IMR-90 (cell line): ENCODE data around the gene ABCA7. TPM values are rescaled to one million over a fixed set of nuclear protein-coding genes. Genes with fewer than 3 reads are reported as not detected.

Experiments used
- ATAC-seq: fragments of 200-7000 bp; cut with Tn5 transposase; 2 replicates; pipeline ENCODE4 v1.9.1; 2020; ENCODE audit warnings: low read depth, mild to moderate bottlenecking, moderate library complexity
- BruUV-seq: library from RNA; stranded (reverse); fragments of 400-500 nt; replicated peaks from 2 replicates; lab custom pipeline; 2021; lab: Mats Ljungman, UMichigan
- CTCF ChIA-PET: fragments of 300-600 bp; formaldehyde crosslinking; extraction: SDS; loops from one replicate; lab custom pipeline; 2021; ENCODE audit warnings: antibody characterized with exemption; lab: Yijun Ruan, JAX
- POLR2A ChIA-PET: fragments of 300-600 bp; sonication (Branson Sonifier 250); formaldehyde crosslinking; loops from one replicate; lab custom pipeline; 2022; ENCODE audit warnings: antibody characterized with exemption; ENCODE audit not compliant: unreplicated experiment; lab: Charles Lee
- DNase-seq: peaks from one replicate; pipeline ENCODE4 v3.0.0; 2013
- H2AFZ ChIP-seq: replicated peaks from 2 replicates; pipeline ENCODE3; 2013; ENCODE audit warnings: low read length, mild to moderate bottlenecking; ENCODE audit not compliant: poor library complexity
- H2AK5ac ChIP-seq: 2 replicates; pipeline ENCODE4 v1.6.1; 2013; ENCODE audit warnings: low read depth, low read length, inconsistent platforms
- H2AK9ac ChIP-seq: replicated peaks from 2 replicates; pipeline ENCODE3; 2013; ENCODE audit warnings: mild to moderate bottlenecking, low read depth, low read length, moderate library complexity; ENCODE audit not compliant: poor library complexity
- H2BK120ac ChIP-seq: 2 replicates; pipeline ENCODE4 v1.6.1; 2013; ENCODE audit warnings: low read depth, low read length, inconsistent platforms
- H2BK15ac ChIP-seq: 3 replicates; pipeline ENCODE4 v1.6.1; 2013; ENCODE audit warnings: low read depth, low read length, inconsistent platforms
- H2BK20ac ChIP-seq: 2 replicates; pipeline ENCODE4 v1.6.1; 2013; ENCODE audit warnings: low read depth, mild to moderate bottlenecking, inconsistent platforms, low read length, moderate library complexity
- H2BK5ac ChIP-seq: 2 replicates; pipeline ENCODE4 v1.6.1; 2013; ENCODE audit warnings: mild to moderate bottlenecking, low read depth, low read length, inconsistent platforms; ENCODE audit not compliant: poor library complexity, severe bottlenecking
- H3K14ac ChIP-seq: replicated peaks from 2 replicates; pipeline ENCODE4 v1.6.1; 2013; ENCODE audit warnings: low read depth, low read length, inconsistent platforms
- H3K18ac ChIP-seq: 2 replicates; pipeline ENCODE4 v1.6.1; 2013; ENCODE audit warnings: low read depth, low read length, control low read depth
- H3K23ac ChIP-seq: 2 replicates; pipeline ENCODE4 v1.6.1; 2013; ENCODE audit warnings: low read depth, low read length, inconsistent platforms
- H3K27ac ChIP-seq: 2 replicates; pipeline ENCODE4 v1.5.1; 2013; ENCODE audit warnings: mild to moderate bottlenecking, control low read depth, low read length; ENCODE audit not compliant: insufficient read depth
- H3K27me3 ChIP-seq: 2 replicates; pipeline ENCODE4 v1.6.1; 2013; ENCODE audit warnings: low read length; ENCODE audit not compliant: control insufficient read depth, insufficient read depth
- H3K36me3 ChIP-seq: 2 replicates; pipeline ENCODE4 v1.6.1; 2013; ENCODE audit warnings: low read length, mixed read lengths; ENCODE audit not compliant: control insufficient read depth, insufficient read depth
- H3K4ac ChIP-seq: 2 replicates; pipeline ENCODE4 v1.6.1; 2013; ENCODE audit warnings: low read depth, low read length, inconsistent platforms
- H3K4me1 ChIP-seq: 2 replicates; pipeline ENCODE4 v1.6.1; 2013; ENCODE audit warnings: low read length, mixed read lengths; ENCODE audit not compliant: control insufficient read depth, insufficient read depth
- H3K4me2 ChIP-seq: 2 replicates; pipeline ENCODE4 v1.6.1; 2013; ENCODE audit warnings: low read depth, mild to moderate bottlenecking, control low read depth, low read length, moderate library complexity
- H3K4me3 ChIP-seq: 2 replicates; pipeline ENCODE4 v1.5.1; 2013; ENCODE audit warnings: low read depth, mild to moderate bottlenecking, control low read depth, low read length, moderate library complexity; ENCODE audit not compliant: insufficient read depth
- H3K56ac ChIP-seq: 2 replicates; pipeline ENCODE4 v1.6.1; 2013; ENCODE audit warnings: low read length, inconsistent platforms; ENCODE audit not compliant: insufficient read depth; ENCODE audit errors: extremely low read depth
- H3K79me1 ChIP-seq, 2 experiments: 2 replicates each; pipeline ENCODE4 v1.6.1; 2013; ENCODE audit warnings: low read length in 2 of 2, inconsistent platforms in 1 of 2, low read depth in 1 of 2
- H3K9ac ChIP-seq: 2 replicates; pipeline ENCODE4 v1.6.1; 2013; ENCODE audit warnings: low read depth, low read length, control low read depth
- H3K9me1 ChIP-seq: 2 replicates; pipeline ENCODE4 v1.6.1; 2013; ENCODE audit warnings: low read length, inconsistent platforms; ENCODE audit not compliant: insufficient read depth
- H3K9me3 ChIP-seq: 2 replicates; pipeline ENCODE4 v1.6.1; 2013; ENCODE audit warnings: low read length; ENCODE audit not compliant: control insufficient read depth, insufficient read depth
- H4K20me1 ChIP-seq: 2 replicates; pipeline ENCODE4 v1.6.1; 2013; ENCODE audit warnings: low read length, inconsistent platforms; ENCODE audit not compliant: insufficient read depth
- H4K5ac ChIP-seq: 2 replicates; pipeline ENCODE4 v1.6.1; 2013; ENCODE audit warnings: mild to moderate bottlenecking, low read depth, low read length, control low read depth
- H4K8ac ChIP-seq, 2 experiments: 2 replicates each; pipeline ENCODE4 v1.6.1; 2013; ENCODE audit warnings: low read depth in 2 of 2, low read length in 2 of 2, control low read depth in 1 of 2, inconsistent platforms in 1 of 2
- H4K91ac ChIP-seq: 2 replicates; pipeline ENCODE4 v1.6.1; 2013; ENCODE audit warnings: low read depth, low read length, inconsistent platforms; ENCODE audit not compliant: insufficient read depth
- BHLHE40 ChIP-seq: fragments of 150-350 bp; IDR thresholded peaks from 2 replicates; pipeline ENCODE4 v1.6.1; 2016; ENCODE audit warnings: mild to moderate bottlenecking, low read depth, low read length
- CEBPB ChIP-seq: IDR thresholded peaks from 2 replicates; pipeline ENCODE4 v1.6.1; 2012; ENCODE audit warnings: low read depth, low read length, improper control_type of control experiment
- CHD1 ChIP-seq: IDR thresholded peaks from 2 replicates; pipeline ENCODE4 v1.6.1; 2012; ENCODE audit warnings: low read depth, low read length, improper control_type of control experiment
- FOS ChIP-seq: fragments of 150-350 bp; IDR thresholded peaks from 2 replicates; pipeline ENCODE4 v1.6.1; 2016; ENCODE audit warnings: low read depth, low read length
- MAZ ChIP-seq: IDR thresholded peaks from 2 replicates; pipeline ENCODE4 v1.6.1; 2012; ENCODE audit warnings: low read depth, mild to moderate bottlenecking, low read length, improper control_type of control experiment, moderate library complexity, borderline replicate concordance
- NFE2L2 ChIP-seq: fragments of 150-350 bp; IDR thresholded peaks from 2 replicates; pipeline ENCODE4 v1.6.1; 2016; ENCODE audit warnings: low read depth, mild to moderate bottlenecking, low read length
- POLR2A ChIP-seq: IDR thresholded peaks from 2 replicates; pipeline ENCODE4 v1.6.1; 2012; ENCODE audit warnings: mild to moderate bottlenecking, low read depth, low read length
- RAD21 ChIP-seq: IDR thresholded peaks from 2 replicates; pipeline ENCODE4 v1.6.1; 2012; ENCODE audit warnings: low read length, improper control_type of control experiment
- SMC3 ChIP-seq: fragments of 150-350 bp; IDR thresholded peaks from 2 replicates; pipeline ENCODE4 v1.6.1; 2016; ENCODE audit warnings: low read depth, mild to moderate bottlenecking, antibody characterized with exemption, low read length, moderate library complexity
- WGBS, 2 experiments: methylation state at CpG; one replicate each; pipeline versions ENCODE4 v1.1.5 to v1.1.7; 2013; ENCODE audit warnings: missing lambda C conversion rate in 2 of 2; ENCODE audit not compliant: insufficient read length in 1 of 2; ENCODE audit errors: extremely low coverage in 2 of 2; 5-methylcytosine and 5-hydroxymethylcytosine counted together
- dilution Hi-C: fragments of 300-500 bp; cut with HindIII; formaldehyde crosslinking; loops from one replicate; pipeline ENCODE4 v1.14.3; 2018; ENCODE audit warnings: low sequenced_read_pairs; ENCODE audit not compliant: unreplicated experiment
- in situ Hi-C: fragments of 300-500 bp; cut with MboI; formaldehyde crosslinking; loops from 3 replicates; pipeline ENCODE4 v1.14.3; 2019; ENCODE audit warnings: low sequenced_read_pairs, inconsistent platforms, mixed read lengths
- intact Hi-C: fragments of 100-400 bp; cut with micrococcal nuclease; formaldehyde crosslinking; loops from 2 replicates; pipeline ENCODE4 v1.10.0; 2022
- polyA plus RNA-seq, 3 experiments: library from polyadenylated mRNA; depleted of rRNA; stranded (reverse); fragments of >200 nt; gene quantifications; 2 replicates each; pipeline ENCODE4 v1.2.3, GENCODE V29; 2012; ENCODE audit warnings: low replicate concordance in 1 of 3
- total RNA-seq: library from RNA; depleted of rRNA; stranded (reverse); fragments of >200 nt; gene quantifications from 2 replicates; pipeline ENCODE4 v1.2.3, GENCODE V29; 2012
- TF ChIP-seq, protein P1 (sequence below): conservative IDR thresholded peaks from 2 replicates; pipeline ENCODE4 v1.5.1; 2012; ENCODE audit warnings: mild to moderate bottlenecking, low read depth, low read length, improper control_type of control experiment
- TF ChIP-seq, protein P2 (sequence below): fragments of 150-350 bp; IDR thresholded peaks from 2 replicates; pipeline ENCODE4 v1.6.1; 2017; ENCODE audit warnings: mild to moderate bottlenecking, antibody characterized with exemption, low read length, low read depth
- TF ChIP-seq, protein P3 (sequence below): fragments of 150-350 bp; IDR thresholded peaks from 2 replicates; pipeline ENCODE4 v1.6.1; 2016; ENCODE audit warnings: low read depth, mild to moderate bottlenecking, low read length, moderate library complexity, borderline replicate concordance

The ABCA7 gene
- total and polyA plus RNA-seq, 2 of the 4 experiments (the other 2 are of a cell fraction): 0.36 to 3.3 TPM

DNA sequence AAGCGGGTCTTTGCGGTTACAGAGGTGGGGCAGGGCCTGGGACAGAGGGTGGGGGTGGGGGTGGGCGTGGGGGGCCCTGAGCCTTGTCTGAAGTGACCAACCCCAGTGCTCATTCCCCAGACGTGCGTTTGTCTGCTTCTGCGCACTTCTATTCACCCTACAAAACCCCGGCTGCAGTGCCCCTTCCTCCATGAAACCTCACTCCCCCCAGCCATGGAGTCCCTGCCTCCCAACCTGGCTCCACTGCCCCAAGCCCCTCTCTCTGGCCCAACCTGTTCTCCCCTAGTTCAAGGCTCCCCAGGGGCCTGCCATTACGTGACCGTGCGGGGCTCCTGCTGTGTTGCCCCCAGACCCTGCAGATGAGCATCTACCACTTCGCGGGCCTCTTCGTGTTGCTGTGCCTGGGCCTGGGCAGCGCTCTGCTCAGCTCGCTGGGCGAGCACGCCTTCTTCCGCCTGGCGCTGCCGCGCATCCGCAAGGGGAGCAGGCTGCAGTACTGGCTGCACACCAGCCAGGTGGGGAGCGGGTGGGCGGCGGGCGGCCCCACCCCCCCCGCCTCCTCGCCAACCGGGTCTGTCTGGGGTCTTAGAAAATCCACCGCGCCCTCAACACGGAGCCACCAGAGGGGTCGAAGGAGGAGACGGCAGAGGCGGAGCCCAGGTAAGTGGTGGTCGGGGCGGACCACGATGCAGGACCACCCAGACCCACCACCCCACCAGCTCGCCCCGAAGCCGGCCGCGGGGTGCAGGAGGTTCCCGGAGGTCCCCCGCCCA, 31.5 kb upstream of the ABCA7 start:
- H2BK120ac ChIP-seq: peak overlapping the region; percentile 77; the same call in 1 of the 2 replicates
- no peak overlapping the region; the same call in 1 of the 2 replicates for H3K4me2 ChIP-seq
- intact Hi-C loops (loop anchor here (2.0 kb wide), 1 partner anchor 232 kb away; the partner anchor contains the start of gene ATP5F1D), dilution Hi-C loops (no loop called here), in situ Hi-C loops (no loop called here)
- ATAC-seq: no peak
- peak overlapping the region; percentile 81 for H3K27ac ChIP-seq
- H3K4me3 ChIP-seq: no peak overlapping the region
- peaks cover 0 to 24% of the 10 kb centered on the region in 2 experiments; a peak in 3 of 4 replicates for H3K79me1 ChIP-seq
- no peak overlapping the region for H2BK20ac ChIP-seq
- no peak overlapping the region for H3K9ac ChIP-seq
- ChIA-PET CTCF (interaction anchor here (0.6 kb wide), 1 partner anchor 56 kb away, joined by 4 read pairs; no protein-coding TSS in a partner anchor), POLR2A (no interaction called here)
- TF ChIP-seq MAZ (no peak), CHD1 (no peak), RAD21 (no peak), SMC3 (no peak), NFE2L2 (no peak), CEBPB (no peak), BHLHE40 (no peak), FOS (no peak), POLR2A (no peak)
- TF ChIP-seq, protein P1, sequence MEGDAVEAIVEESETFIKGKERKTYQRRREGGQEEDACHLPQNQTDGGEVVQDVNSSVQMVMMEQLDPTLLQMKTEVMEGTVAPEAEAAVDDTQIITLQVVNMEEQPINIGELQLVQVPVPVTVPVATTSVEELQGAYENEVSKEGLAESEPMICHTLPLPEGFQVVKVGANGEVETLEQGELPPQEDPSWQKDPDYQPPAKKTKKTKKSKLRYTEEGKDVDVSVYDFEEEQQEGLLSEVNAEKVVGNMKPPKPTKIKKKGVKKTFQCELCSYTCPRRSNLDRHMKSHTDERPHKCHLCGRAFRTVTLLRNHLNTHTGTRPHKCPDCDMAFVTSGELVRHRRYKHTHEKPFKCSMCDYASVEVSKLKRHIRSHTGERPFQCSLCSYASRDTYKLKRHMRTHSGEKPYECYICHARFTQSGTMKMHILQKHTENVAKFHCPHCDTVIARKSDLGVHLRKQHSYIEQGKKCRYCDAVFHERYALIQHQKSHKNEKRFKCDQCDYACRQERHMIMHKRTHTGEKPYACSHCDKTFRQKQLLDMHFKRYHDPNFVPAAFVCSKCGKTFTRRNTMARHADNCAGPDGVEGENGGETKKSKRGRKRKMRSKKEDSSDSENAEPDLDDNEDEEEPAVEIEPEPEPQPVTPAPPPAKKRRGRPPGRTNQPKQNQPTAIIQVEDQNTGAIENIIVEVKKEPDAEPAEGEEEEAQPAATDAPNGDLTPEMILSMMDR: no peak
- TF ChIP-seq, protein P2, sequence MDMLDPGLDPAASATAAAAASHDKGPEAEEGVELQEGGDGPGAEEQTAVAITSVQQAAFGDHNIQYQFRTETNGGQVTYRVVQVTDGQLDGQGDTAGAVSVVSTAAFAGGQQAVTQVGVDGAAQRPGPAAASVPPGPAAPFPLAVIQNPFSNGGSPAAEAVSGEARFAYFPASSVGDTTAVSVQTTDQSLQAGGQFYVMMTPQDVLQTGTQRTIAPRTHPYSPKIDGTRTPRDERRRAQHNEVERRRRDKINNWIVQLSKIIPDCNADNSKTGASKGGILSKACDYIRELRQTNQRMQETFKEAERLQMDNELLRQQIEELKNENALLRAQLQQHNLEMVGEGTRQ: no peak
- TF ChIP-seq, protein P3, sequence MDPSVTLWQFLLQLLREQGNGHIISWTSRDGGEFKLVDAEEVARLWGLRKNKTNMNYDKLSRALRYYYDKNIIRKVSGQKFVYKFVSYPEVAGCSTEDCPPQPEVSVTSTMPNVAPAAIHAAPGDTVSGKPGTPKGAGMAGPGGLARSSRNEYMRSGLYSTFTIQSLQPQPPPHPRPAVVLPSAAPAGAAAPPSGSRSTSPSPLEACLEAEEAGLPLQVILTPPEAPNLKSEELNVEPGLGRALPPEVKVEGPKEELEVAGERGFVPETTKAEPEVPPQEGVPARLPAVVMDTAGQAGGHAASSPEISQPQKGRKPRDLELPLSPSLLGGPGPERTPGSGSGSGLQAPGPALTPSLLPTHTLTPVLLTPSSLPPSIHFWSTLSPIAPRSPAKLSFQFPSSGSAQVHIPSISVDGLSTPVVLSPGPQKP: no peak
- H3K4me1 ChIP-seq: peaks cover 17% of the 10 kb centered on the region
- no peaks in the 10 kb centered on the region for H3K9me1 ChIP-seq
- H3K56ac ChIP-seq: no peak overlapping the region
- H4K8ac ChIP-seq: no peak overlapping the region
- peak overlapping the region; percentile 75 for H2BK5ac ChIP-seq
- H4K91ac ChIP-seq: peak overlapping the region; percentile 1; the same call in 1 of the 2 replicates
- no peak overlapping the region for H3K18ac ChIP-seq
- peaks cover 30% of the 10 kb centered on the region for H4K20me1 ChIP-seq
- peak overlapping the region; percentile 56; the same call in 1 of the 2 replicates for H3K4ac ChIP-seq
- peak overlapping the region; percentile 90 for H2AK9ac ChIP-seq
- 94% methylated on average over 24 of the region's 45 CpGs; no CpG with 5 or more reads in 1 of the 2 experiments for WGBS, 2 experiments
- no peak for DNase-seq
- BruUV-seq: no TSS peak
- H3K23ac ChIP-seq: no peak overlapping the region; the same call in 1 of the 2 replicates
- no peak overlapping the region for H2AFZ ChIP-seq
- H4K5ac ChIP-seq: no peak overlapping the region
- H3K14ac ChIP-seq: 0 out of 2 replicates have a peak overlapping the region, but pooled peaks have one; percentile 5
- H2AK5ac ChIP-seq: peak overlapping the region; percentile 28; the same call in 1 of the 2 replicates
- no peak overlapping the region; the same call in 2 of the 3 replicates for H2BK15ac ChIP-seq
- peaks cover 31% of the 10 kb centered on the region for H3K36me3 ChIP-seq
- H3K27me3 ChIP-seq: no peaks in the 10 kb centered on the region
- H3K9me3 ChIP-seq: no peaks in the 10 kb centered on the region
